ENCODE results near the gene NR2F2.
A peak's percentile ranks its signal among the peaks of the same experiment; 100 is the strongest.

NR2F2 gene

DNA sequence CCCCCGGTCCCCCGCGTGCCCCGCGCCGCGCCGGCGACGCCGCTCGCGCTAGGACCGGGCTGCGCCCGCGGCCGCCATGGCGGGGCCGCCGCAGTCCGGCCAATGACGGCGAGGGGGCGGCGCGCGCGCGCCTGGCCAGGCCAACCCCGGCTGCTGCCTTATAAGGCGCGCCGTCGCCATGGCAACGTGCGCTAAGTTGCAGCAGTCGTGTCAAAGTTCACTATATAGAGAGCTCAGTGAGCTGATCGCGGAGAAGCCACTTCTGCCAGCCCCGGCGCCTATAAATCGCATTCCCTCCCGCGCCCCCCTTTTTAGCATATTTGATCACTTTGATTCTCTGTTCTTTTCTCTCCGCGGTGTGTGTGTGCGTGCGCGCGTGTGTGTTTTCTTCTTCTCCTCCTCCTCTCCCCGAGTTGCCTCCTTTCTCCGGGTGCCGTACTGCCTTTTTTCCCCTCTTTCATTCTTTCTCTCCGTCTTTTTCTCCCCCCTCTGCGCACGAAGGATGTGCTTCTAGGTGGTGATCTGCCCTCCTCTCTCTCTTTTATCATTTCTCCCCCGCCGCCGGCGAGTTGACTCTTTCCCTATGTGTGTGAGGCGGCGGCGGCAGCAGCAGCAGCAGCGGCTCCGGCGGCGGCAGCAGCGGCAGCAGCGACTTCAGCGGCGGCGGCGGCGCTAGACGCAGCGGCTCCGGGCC lies at the start of gene NR2F2:
Gene NR2F2 (plus strand): TSS at position 251 of the 694 bp plus-strand sequence. CDS start 1,406 bp downstream, outside the sequence.
- DNase-seq = peak; percentile 58

DNA sequence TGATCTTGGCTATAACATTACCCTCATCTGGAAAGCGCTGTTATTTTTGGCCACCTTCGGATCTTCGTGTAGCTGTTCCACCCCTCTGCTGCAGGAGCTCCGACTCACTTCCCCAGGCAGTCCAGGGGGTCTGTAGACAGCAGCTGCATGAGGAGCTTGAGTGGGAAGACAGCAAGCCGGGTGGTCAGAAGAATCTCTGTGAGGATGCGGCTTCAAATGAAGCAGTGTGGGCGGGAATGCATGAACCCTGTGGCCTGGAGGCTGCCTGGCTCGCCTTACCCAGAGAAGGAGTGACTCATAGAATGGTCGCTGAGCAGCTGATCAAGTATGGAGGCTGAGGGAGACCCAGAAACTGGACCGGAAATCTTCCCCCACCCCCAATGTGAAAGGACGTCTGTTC lies 45.2 kb upstream of the NR2F2 start:
- no peak for DNase-seq

DNA sequence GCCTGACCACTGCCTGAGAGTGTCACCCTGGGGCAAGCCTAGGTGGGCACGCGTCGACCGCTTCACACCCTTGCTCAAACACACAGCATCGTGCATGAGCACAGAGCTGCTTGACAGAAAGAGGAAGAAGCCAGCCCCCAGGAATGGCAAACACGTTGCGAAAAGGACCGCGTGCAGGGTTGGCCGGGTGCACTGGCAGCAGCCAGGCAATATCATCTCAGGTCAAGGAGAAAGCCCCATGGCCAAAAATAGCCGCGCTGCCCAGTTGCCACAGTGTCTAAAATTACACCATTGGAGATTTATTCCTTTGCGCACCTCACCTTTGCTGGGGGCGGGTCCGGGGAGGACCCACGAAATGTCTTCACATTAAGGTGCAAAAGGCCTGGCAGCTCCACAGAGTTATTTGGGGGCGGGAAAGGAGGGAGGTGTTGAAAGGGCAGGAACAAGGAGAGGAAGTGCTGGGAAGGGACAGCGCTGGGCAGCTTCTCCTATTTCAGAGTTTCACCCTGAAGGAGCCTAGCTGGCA lies 44.7 kb upstream of the NR2F2 start:
- no peak for DNase-seq

DNA sequence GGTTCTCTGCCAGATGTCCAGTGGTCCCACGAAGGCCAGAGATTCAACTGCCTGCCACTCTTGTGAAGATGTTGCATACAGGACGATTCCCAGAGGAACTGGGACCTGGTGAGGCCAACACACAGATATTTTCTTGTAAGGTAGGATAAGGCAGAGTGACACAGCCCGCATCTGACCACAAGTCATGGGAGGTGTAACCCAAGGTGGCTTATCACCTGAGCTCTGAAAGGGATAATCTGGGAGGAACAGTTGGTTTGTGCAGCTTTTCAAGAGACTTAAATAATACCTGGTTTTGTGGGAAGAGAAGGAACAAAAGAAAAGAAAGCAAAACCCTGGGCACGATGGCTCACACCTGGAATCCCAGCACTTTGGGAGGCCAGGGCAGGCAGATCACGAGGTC lies 39.8 kb upstream of the NR2F2 start:
- DNase-seq = no peak

- no peak for DNase-seq
Observed at GRCh38 chr15:96292635-96293034, 37.9 kb upstream of the NR2F2 start.

GRCh38 chr15:96293441-96293840 lies 37.1 kb upstream of the NR2F2 start:
- DNase-seq = no peak

DNA sequence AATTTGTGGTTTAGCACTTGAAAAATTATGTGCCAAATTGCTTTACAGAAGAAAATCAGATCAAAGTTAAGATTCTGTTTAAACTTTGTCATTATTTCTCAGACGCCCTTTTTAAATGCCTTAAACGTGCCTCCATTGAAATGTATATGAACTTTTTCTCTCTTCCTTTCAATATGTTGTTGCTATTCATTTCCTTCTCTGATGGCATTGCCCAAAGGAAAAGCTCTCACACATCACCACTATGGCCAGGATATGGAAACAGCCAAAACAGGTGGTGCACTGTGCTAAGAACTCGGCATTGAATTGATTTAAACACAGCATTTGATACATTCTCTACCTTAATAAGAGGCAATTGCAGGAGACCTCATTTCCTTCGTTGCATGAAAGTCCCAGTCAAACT lies 35.7 kb upstream of the NR2F2 start:
- no peak for DNase-seq

GRCh38 chr15:96296264-96296663 lies 34.2 kb upstream of the NR2F2 start:
- DNase-seq = no peak

DNA sequence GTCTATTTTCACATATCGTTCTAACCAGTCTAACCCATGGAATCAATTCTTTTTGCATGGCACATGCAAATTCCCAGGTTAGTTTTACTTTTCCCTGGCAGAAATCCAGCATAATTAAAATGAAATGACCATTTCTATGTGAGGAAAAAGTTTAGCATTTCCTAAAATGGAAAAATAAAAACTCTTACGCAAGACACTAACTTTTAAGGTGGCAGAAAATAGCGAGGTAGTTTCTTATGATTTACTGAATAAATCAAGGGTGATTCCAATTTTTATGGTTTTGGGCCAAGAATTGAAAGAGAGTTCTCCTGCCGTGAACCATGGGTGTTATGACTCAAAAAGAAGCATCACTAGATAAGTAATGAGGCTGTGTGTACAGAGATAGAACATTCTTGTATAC lies 32.7 kb upstream of the NR2F2 start:
- no peak for DNase-seq

DNA sequence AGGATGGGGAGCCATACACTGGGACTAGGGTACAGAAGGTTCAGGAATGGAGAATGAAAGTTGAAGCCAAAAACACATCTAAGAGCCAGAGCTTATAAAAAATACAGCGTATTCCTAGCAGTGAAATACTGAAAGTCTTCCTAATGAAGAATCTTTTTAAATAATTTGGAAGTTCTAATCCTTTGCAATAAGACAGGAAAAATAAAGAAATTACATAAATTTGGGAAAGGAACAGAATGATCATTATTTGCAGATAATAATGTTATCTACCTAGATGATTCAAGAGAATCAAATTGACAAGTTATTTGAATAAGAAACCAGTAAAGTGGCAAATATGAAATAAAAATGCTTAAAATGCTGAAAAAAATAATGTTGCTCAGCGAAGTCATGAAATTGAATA lies 32.3 kb upstream of the NR2F2 start:
- DNase-seq = no peak

DNA sequence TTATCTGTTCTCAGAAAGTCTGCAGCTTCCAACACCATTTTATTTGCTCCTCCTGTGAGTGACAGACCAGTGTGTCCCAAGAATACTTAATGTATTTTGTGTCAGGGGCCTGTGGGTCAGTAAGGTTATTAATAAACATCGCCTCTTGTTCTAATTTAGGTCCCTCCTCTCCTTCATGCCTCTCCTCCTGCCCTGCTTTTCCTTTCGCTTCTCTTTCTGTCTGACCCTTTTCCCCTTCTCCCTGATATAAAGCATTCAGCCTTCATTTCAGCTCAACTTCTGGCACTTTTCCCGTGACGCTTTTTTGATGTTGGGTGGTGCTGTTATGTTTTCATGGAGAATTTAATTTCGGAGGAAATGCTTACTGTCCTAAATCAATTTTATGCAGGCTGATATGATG lies 29.7 kb upstream of the NR2F2 start:
- DNase-seq = no peak

- DNase-seq = no peak
Observed at GRCh38 chr15:96303503-96304056, 26.9 kb upstream of the NR2F2 start.

DNA sequence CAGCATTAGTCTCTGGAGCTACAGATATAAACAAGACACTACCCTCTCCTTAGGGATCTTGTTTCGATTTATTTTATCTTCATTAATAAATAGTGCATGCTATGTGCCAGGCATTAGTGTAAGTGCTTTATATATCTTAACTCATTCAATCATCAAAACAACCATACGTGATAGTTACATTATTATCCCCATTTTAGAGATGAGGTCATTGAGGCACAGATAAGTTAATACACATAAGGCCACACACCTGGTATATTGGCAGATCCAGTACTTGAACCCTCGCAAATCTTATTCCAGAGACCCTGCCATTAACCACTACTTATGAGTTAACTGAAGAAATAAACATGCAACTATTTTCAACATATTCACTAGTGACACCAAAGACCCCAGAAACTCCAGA lies 25.7 kb upstream of the NR2F2 start:
- DNase-seq = no peak

GRCh38 chr15:96306321-96306720 lies 24.2 kb upstream of the NR2F2 start:
- DNase-seq = no peak

DNA sequence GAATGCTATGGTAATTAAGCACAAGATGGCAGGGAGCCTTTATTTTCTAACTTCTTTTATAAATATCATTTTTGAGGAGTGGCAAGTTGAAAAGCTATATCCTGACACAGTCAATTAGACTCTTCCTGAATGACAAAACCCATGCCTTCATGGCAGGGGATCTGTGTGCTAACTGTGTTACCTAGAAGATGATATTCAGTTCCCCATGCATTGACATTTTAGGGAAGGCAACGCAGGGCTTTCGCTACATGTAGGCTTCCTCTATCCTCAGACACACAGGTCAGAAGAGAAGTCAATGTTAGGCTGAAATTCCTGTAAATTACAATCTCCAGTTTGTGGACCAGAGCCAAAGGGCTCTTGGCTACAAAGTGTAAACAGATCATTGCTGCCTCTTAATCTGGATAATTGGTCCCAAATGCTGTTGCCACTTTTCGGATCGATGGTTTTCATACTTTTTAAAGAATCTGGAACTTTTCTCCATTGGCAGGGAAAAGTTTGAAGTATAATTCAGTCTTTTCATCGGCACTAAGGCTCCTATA lies 22.6 kb upstream of the NR2F2 start:
- DNase-seq = no peak

GRCh38 chr15:96309143-96309660 lies 21.3 kb upstream of the NR2F2 start:
- no peak for DNase-seq

- DNase-seq = no peak
Observed at GRCh38 chr15:96311256-96311955, 19.1 kb upstream of the NR2F2 start.

- DNase-seq = no peak
Observed at GRCh38 chr15:96311956-96312294, 18.6 kb upstream of the NR2F2 start.

DNA sequence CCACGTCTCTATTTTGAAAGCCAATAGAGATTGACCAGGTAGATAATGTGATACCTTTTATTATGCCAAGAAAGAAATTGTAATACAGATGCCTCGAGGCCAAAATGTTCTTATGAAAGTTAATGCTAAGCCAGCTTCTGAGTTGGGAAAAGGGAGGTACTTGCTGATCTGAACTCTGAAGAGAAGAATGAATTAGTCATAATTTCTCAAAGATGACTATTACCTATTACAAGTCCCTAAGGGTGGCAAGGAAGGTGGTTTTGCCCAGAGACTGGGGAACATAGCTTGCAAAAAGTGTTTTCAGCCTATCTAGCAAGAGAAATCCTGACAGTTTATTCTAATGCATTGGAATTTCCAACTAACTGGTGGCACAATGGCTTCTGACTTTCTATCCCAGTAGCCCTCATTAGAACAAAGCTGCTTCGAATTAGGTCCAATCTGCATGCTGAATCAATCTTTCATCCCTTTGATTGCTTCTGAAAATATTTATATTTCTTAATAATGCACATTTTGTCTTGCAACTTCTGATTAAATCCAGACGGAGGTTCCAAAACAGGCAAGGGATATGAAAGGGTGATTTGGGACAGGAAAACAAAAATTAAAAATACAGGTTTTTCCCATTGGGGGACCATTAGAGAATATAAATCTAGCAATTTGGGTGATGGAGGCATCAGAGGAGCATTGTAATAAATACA lies 17.7 kb upstream of the NR2F2 start:
- no peak for DNase-seq

- DNase-seq = no peak
Observed at GRCh38 chr15:96314518-96314917, 16.0 kb upstream of the NR2F2 start.

DNA sequence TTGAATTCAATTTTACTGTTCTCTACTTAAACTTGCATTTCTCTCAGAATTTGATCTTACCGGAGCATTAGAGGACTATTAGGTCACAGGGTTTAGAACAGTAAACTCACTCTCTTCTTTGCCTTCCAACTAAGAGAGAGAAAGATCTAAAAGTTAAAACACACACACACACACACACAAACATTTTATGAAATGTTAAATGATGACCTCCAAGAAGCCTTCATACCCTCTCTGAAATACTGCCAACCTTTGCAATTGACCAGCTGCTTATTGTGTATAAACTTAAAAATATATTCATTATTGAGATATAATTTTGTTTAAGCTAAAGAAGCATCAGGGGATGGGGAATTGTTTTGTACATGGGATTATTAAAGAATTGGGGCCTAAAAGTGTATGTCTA lies 15.5 kb upstream of the NR2F2 start:
- no peak for DNase-seq

DNA sequence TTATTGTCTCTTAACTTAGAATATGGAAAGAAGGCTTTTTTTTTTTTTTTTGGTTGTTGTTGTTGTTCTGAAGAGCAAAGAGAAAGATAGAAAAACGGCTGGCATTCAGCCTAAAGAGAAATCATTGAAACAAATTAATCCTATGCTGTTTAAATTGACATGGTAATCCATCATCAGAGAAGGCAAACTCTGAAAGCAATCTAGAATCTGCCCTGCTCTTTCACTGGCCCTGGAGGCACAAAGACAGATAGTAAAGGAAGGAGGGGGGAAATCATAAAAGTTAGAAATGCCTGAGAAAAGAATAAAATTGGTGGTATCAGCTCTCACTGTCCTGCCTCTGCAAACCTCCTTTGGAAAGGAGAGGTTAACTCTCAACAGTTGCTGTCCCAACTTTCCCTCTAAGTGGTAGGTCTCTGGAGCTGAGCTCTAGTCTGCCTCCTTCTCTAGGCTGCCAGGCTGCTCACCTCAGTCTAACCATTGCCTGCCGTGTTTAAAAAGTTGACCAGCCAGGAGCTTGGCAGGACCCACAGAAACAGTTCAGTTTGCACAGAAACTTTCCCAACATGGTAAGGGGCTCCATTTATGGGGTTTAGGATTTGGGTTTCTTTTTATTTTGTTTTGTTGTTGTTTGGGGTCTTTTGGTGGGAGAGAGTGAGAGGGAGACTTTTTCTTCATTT lies 13.4 kb upstream of the NR2F2 start:
- no peak for DNase-seq

- DNase-seq = no peak
Observed at GRCh38 chr15:96320107-96320506, 10.4 kb upstream of the NR2F2 start.

Data from CD4-positive, alpha-beta T cell treated with Interleukin-15 for 1 hour (primary cell).